GM12872 (cell line): ENCODE data around the gene TXNL4A.

Experiments used
- TF ChIP-seq, protein P1 (sequence below): IDR thresholded peaks from 3 replicates; pipeline ENCODE4 v1.5.1; 2011; ENCODE audit warnings: low read depth, mild to moderate bottlenecking, low read length, moderate library complexity; ENCODE audit not compliant: insufficient read depth

Gene TXNL4A

GRCh38 chr18:79942786-79943607, 45.4 kb downstream of the TXNL4A start:
- TF ChIP-seq, protein P1, sequence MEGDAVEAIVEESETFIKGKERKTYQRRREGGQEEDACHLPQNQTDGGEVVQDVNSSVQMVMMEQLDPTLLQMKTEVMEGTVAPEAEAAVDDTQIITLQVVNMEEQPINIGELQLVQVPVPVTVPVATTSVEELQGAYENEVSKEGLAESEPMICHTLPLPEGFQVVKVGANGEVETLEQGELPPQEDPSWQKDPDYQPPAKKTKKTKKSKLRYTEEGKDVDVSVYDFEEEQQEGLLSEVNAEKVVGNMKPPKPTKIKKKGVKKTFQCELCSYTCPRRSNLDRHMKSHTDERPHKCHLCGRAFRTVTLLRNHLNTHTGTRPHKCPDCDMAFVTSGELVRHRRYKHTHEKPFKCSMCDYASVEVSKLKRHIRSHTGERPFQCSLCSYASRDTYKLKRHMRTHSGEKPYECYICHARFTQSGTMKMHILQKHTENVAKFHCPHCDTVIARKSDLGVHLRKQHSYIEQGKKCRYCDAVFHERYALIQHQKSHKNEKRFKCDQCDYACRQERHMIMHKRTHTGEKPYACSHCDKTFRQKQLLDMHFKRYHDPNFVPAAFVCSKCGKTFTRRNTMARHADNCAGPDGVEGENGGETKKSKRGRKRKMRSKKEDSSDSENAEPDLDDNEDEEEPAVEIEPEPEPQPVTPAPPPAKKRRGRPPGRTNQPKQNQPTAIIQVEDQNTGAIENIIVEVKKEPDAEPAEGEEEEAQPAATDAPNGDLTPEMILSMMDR = no peak

GRCh38 chr18:79942211-79942610, 46.2 kb downstream of the TXNL4A start:
- TF ChIP-seq, protein P1 = no peak

DNA sequence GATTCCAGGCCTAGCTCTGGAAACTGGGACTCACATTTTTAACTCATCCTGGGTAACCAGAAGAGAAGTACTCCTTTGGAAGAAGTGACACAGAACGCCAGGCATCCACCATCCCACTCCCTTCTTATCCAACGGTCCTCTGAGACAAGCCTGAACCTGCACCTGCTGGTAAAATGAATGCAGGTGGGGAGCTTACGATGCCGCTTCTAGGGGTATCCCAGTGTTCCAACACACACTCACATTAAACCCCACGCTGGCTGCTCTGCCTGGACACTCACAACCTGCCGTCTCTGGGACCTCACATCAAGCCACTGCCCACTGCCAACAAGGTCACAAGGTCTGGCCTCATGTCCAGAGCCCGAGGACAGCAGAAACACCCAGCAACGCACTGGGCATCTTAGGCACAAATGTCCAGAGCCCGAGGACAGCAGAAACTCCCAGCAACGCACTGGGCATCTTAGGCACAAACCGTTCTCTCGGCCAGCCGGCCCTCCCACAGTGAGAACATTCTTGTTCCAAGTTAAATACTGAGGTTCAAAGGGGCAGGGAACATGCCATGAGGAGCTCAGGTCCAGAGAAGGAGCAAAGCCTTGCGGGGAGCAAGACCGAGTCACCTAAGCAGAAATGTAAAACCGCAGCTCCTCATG, 46.8 kb downstream of the TXNL4A start:
- TF ChIP-seq, protein P1 = no peak

GRCh38 chr18:79940814-79941472, 47.4 kb downstream of the TXNL4A start:
- TF ChIP-seq, protein P1 = no peak

GRCh38 chr18:79940126-79940813, 48.1 kb downstream of the TXNL4A start:
- TF ChIP-seq, protein P1 = no peak

GRCh38 chr18:79939096-79939495, 49.3 kb downstream of the TXNL4A start:
- TF ChIP-seq, protein P1 = no peak

GRCh38 chr18:79938196-79938595, 50.2 kb downstream of the TXNL4A start:
- TF ChIP-seq, protein P1 = no peak
